Measurements from ENCODE around the gene SLC18A2.

The SLC18A2 gene

DNA sequence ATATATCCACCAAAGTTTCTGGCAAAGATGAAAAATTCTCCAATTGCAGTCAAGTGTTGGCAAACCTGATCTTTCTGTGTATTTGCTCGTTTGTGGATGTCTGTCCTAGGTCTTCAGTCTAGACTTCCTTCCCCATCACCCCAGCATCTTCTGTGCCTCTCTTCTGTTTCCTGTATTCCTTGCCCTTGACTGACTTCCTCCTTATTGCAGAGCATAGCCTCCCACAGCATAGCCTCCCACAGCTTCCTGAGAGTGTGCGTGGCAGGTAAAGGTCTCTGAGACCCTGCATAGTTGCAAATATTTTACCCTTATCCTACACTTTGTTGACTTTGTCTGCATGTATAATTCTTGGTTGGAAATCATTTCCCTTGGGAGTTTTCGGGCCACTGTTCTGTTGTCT, 18.4 kb downstream of the SLC18A2 start:
- no peak overlapping the region for H3K9ac ChIP-seq (ENCODE audit: low read length)
- TF ChIP-seq, protein P1, sequence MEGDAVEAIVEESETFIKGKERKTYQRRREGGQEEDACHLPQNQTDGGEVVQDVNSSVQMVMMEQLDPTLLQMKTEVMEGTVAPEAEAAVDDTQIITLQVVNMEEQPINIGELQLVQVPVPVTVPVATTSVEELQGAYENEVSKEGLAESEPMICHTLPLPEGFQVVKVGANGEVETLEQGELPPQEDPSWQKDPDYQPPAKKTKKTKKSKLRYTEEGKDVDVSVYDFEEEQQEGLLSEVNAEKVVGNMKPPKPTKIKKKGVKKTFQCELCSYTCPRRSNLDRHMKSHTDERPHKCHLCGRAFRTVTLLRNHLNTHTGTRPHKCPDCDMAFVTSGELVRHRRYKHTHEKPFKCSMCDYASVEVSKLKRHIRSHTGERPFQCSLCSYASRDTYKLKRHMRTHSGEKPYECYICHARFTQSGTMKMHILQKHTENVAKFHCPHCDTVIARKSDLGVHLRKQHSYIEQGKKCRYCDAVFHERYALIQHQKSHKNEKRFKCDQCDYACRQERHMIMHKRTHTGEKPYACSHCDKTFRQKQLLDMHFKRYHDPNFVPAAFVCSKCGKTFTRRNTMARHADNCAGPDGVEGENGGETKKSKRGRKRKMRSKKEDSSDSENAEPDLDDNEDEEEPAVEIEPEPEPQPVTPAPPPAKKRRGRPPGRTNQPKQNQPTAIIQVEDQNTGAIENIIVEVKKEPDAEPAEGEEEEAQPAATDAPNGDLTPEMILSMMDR (IDR thresholded peaks at IDR 0.05; ENCODE audit: low read depth, low read length): no peak
- no peak for TF ChIP-seq EZH2phosphoT487 (IDR thresholded peaks at IDR 0.05; ENCODE audit: low read depth)
- no peak overlapping the region for H3K4me2 ChIP-seq (ENCODE audit: low read length)
- no peaks in the 10 kb centered on the region for H3K4me1 ChIP-seq (ENCODE audit: low read length)
- H3K4me3 ChIP-seq (ENCODE audit: low read length): no peak overlapping the region
- H3K27me3 ChIP-seq (ENCODE audit: low read depth, low read length): no peaks in the 10 kb centered on the region; the same call in 1 of the 2 replicates
- H3K27ac ChIP-seq (ENCODE audit: low read length): no peak overlapping the region
- no peaks in the 10 kb centered on the region for H4K20me1 ChIP-seq (ENCODE audit: insufficient read depth, low read length)
- no peak overlapping the region for H2AFZ ChIP-seq (ENCODE audit: low read depth, low read length)
- H3K9me3 ChIP-seq (ENCODE audit: insufficient read depth, low read length): no peaks in the 10 kb centered on the region
- H3K36me3 ChIP-seq (replicated peaks; ENCODE audit: low read depth, low read length): no peaks in the 10 kb centered on the region
- no peaks in the 10 kb centered on the region for H3K79me2 ChIP-seq (ENCODE audit: low read length)

DNA sequence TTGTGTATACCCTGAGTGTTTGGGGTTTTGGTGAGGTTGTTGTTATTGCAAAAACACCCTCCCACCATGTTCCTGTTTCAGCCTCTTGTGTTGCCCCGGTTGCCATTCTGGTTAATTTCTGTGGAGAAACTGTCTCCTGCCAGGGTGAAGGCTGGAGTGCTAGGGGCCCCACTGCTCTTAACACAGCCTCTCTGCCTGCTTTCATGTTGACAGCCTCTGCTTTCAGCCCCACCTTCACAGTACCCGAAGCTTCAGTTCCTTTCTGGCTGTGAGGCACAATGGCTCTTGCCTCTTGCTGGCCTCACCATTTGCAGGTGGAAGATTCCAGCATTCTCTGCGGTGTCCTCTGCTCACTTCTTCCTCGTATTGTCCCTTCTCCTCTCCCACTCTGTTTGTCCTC, 19.2 kb downstream of the SLC18A2 start:
- TF ChIP-seq, protein P1 (IDR thresholded peaks at IDR 0.05; ENCODE audit: low read depth, low read length): no peak
- no peak for TF ChIP-seq EZH2phosphoT487 (IDR thresholded peaks at IDR 0.05; ENCODE audit: low read depth)
- H3K4me1 ChIP-seq (ENCODE audit: low read length): no peaks in the 10 kb centered on the region
- no peaks in the 10 kb centered on the region for H3K79me2 ChIP-seq (ENCODE audit: low read length)
- H3K9me3 ChIP-seq (ENCODE audit: insufficient read depth, low read length): no peaks in the 10 kb centered on the region
- no peak overlapping the region for H3K4me3 ChIP-seq (ENCODE audit: low read length)
- no peak overlapping the region for H3K9ac ChIP-seq (ENCODE audit: low read length)
- H2AFZ ChIP-seq (ENCODE audit: low read depth, low read length): no peak overlapping the region
- no peaks in the 10 kb centered on the region for H3K36me3 ChIP-seq (replicated peaks; ENCODE audit: low read depth, low read length)
- no peak overlapping the region for H3K27ac ChIP-seq (ENCODE audit: low read length)
- no peaks in the 10 kb centered on the region; the same call in 1 of the 2 replicates for H3K27me3 ChIP-seq (ENCODE audit: low read depth, low read length)
- no peaks in the 10 kb centered on the region for H4K20me1 ChIP-seq (ENCODE audit: insufficient read depth, low read length)
- H3K4me2 ChIP-seq (ENCODE audit: low read length): no peak overlapping the region

DNA sequence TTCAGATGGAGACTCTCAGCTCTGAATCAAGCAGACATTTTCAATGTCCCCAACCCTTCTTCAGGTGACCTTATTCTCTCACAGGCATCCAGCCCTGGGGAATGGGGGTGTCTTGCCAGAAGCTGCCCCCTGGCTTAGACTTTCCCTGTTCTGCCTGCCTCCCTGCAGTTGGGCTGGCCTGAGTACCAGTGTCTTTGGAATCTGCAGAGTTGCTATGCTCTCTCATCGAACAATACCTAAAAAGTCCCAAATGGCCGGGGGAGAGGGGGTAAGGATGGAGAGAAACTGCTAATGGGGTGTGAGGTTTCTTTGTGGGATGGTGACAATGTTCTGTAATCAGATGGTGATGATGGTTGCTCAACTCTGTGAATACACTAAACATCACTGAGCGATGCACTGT, 20.6 kb downstream of the SLC18A2 start:
- no peaks in the 10 kb centered on the region; the same call in 1 of the 2 replicates for H3K27me3 ChIP-seq (ENCODE audit: low read depth, low read length)
- no peaks in the 10 kb centered on the region for H3K4me1 ChIP-seq (ENCODE audit: low read length)
- H3K9me3 ChIP-seq (ENCODE audit: insufficient read depth, low read length): no peaks in the 10 kb centered on the region
- no peaks in the 10 kb centered on the region for H4K20me1 ChIP-seq (ENCODE audit: insufficient read depth, low read length)
- no peaks in the 10 kb centered on the region for H3K79me2 ChIP-seq (ENCODE audit: low read length)
- H3K4me3 ChIP-seq (ENCODE audit: low read length): no peak overlapping the region
- no peak overlapping the region for H2AFZ ChIP-seq (ENCODE audit: low read depth, low read length)
- no peak for TF ChIP-seq EZH2phosphoT487 (IDR thresholded peaks at IDR 0.05; ENCODE audit: low read depth)
- TF ChIP-seq, protein P1 (IDR thresholded peaks at IDR 0.05; ENCODE audit: low read depth, low read length): no peak
- H3K27ac ChIP-seq (ENCODE audit: low read length): no peak overlapping the region
- H3K36me3 ChIP-seq (replicated peaks; ENCODE audit: low read depth, low read length): no peaks in the 10 kb centered on the region
- no peak overlapping the region for H3K4me2 ChIP-seq (ENCODE audit: low read length)
- no peak overlapping the region for H3K9ac ChIP-seq (ENCODE audit: low read length)

DNA sequence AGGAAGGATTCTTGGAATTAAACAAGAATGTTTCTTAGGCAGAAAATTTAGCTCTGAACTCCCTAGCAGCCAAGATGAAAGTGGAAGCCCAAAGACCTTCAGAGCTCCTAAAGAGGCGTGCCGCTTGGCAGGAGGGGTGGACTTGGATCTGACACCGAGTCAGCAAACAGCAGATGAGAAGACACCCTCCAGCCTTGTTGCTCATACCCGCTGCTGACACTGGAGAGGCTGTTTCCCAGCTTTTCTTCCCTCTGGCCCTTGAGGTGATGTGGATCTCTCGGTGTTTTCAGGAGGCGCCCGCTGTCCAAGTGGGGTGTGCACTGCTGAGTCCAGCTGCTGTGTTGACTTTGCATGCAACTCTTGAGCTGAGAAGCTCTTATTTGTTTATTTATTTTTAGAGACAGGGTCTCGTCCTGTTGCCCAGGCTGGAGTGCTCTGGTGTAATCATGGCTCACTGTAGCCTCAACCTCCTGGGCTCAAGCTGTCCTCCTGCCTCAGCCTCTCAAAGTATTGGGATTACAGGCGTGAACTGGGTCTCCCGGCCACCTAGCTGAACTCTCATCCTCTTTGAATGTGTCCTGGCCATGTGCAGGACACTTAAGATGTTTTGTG, 21.5 kb downstream of the SLC18A2 start:
- Histone ChIP-seq H3K79me2 (ENCODE audit: low read length) (no peaks in the 10 kb centered on the region), H3K27ac (ENCODE audit: low read length) (no peak overlapping the region), H3K4me3 (ENCODE audit: low read length) (no peak overlapping the region), H2AFZ (ENCODE audit: low read depth, low read length) (no peak overlapping the region), H4K20me1 (ENCODE audit: insufficient read depth, low read length) (no peaks in the 10 kb centered on the region), H3K4me1 (ENCODE audit: low read length) (no peaks in the 10 kb centered on the region), H3K9me3 (ENCODE audit: insufficient read depth, low read length) (no peaks in the 10 kb centered on the region), H3K4me2 (ENCODE audit: low read length) (no peak overlapping the region), H3K9ac (ENCODE audit: low read length) (no peak overlapping the region), H3K27me3 (ENCODE audit: low read depth, low read length) (no peaks in the 10 kb centered on the region; the same call in 1 of the 2 replicates), H3K36me3 (replicated peaks; ENCODE audit: low read depth, low read length) (no peaks in the 10 kb centered on the region)
- no peak for TF ChIP-seq EZH2phosphoT487 (IDR thresholded peaks at IDR 0.05; ENCODE audit: low read depth)
- TF ChIP-seq, protein P1 (IDR thresholded peaks at IDR 0.05; ENCODE audit: low read depth, low read length): no peak
